DND-41 (cell line): ENCODE measurements around the gene MRPL24.

Source experiments
- EZH2 ChIP-seq: IDR thresholded peaks from 3 replicates; pipeline ENCODE4 v1.6.1; 2012; ENCODE audit warnings: borderline replicate concordance, low read depth, mild to moderate bottlenecking, moderate library complexity, low read length, inconsistent platforms; ENCODE audit not compliant: severe bottlenecking
- TF ChIP-seq, protein P1 (sequence below): IDR thresholded peaks from 2 replicates; pipeline ENCODE4 v1.5.1; 2012; ENCODE audit warnings: borderline replicate concordance, low read length, moderate library complexity, mild to moderate bottlenecking; ENCODE audit not compliant: poor library complexity, severe bottlenecking; ENCODE audit errors: extremely low read depth

- TF ChIP-seq, protein P1, sequence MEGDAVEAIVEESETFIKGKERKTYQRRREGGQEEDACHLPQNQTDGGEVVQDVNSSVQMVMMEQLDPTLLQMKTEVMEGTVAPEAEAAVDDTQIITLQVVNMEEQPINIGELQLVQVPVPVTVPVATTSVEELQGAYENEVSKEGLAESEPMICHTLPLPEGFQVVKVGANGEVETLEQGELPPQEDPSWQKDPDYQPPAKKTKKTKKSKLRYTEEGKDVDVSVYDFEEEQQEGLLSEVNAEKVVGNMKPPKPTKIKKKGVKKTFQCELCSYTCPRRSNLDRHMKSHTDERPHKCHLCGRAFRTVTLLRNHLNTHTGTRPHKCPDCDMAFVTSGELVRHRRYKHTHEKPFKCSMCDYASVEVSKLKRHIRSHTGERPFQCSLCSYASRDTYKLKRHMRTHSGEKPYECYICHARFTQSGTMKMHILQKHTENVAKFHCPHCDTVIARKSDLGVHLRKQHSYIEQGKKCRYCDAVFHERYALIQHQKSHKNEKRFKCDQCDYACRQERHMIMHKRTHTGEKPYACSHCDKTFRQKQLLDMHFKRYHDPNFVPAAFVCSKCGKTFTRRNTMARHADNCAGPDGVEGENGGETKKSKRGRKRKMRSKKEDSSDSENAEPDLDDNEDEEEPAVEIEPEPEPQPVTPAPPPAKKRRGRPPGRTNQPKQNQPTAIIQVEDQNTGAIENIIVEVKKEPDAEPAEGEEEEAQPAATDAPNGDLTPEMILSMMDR: no peak
- TF ChIP-seq EZH2: no peak
Observed at GRCh38 chr1:156728599-156729462, 12.1 kb downstream of the MRPL24 start, which contains the start of gene ISG20L2.
